Mucosa of gallbladder (tissue), 1 donor: Measurements from ENCODE around the gene YIPF7. TPM values are rescaled to one million over a fixed set of nuclear protein-coding genes. Genes with fewer than 3 reads are reported as not detected.

Experiments used
- DNase-seq: peaks from one replicate; pipeline ENCODE4 v3.0.0-alpha.2; 2020; ENCODE audit warnings: low spot score
- total RNA-seq: library from RNA; stranded (reverse); gene quantifications from one replicate; pipeline ENCODE4 v1.2.1, GENCODE V29; 2021
- donor health status: DM: no; HTN: no; CAD: no.

YIPF7 gene
- total RNA-seq: not detected

DNA sequence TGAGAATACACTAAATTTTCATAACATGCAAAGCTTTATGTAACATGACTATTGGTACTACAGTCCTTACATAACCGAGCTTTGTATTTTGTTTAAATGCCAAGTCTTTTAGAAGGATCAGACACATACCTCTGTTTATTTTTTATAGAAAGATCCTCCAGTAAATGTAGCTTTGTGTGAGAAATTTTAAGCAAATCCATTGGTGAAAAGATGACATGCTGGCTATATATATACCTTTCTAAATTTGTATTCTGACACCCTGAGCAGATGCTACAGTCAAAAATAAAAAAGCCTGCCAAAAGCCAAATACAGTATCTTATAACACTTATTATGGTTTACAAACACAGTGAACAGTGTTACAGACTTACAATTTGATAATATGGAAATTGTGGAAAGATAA, at the start of gene YIPF7:
YIPF7 (minus strand) TSS at position 201 of the 400 bp plus-strand sequence. CDS start 1,525 bp downstream, outside the sequence.
- no peak for DNase-seq

- DNase-seq: no peak
These were observed 49.6 kb upstream of the YIPF7 start for GRCh38 chr4:44701037-44701436.

GRCh38 chr4:44700427-44700826, 49.0 kb upstream of the YIPF7 start:
- DNase-seq: no peak

DNA sequence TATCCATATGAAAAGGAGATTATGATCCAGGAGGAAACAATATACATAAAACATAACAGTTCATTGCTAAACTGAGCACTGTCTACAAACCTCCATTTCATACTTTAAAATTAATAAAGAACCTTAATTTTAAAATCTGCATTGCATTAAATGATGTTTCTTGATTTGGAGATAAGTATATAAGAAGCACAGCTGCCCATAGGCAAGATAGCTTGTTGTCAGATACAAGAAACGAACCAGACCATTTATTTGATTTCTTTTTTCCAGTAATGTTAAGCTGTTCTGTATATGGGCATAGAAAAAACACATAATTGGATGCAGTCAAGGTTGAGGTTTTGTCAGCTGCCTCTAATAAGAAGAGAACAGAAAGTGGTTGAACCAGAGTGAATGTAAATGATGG, 33.2 kb upstream of the YIPF7 start:
- DNase-seq: no peak

- DNase-seq: no peak
These were observed 27.6 kb upstream of the YIPF7 start for GRCh38 chr4:44679060-44679459.

GRCh38 chr4:44678094-44679041, 26.9 kb upstream of the YIPF7 start, which contains the start of gene GUF1:
Gene GUF1, plus strand, starts transcription at chr4:44678420. Its CDS starts 203 bp downstream, at chr4:44678623.
- peak; percentile 92 for DNase-seq

GRCh38 chr4:44675366-44675765, 23.9 kb upstream of the YIPF7 start:
- DNase-seq: no peak

GRCh38 chr4:44674471-44674870, 23.0 kb upstream of the YIPF7 start:
- DNase-seq: no peak

DNA sequence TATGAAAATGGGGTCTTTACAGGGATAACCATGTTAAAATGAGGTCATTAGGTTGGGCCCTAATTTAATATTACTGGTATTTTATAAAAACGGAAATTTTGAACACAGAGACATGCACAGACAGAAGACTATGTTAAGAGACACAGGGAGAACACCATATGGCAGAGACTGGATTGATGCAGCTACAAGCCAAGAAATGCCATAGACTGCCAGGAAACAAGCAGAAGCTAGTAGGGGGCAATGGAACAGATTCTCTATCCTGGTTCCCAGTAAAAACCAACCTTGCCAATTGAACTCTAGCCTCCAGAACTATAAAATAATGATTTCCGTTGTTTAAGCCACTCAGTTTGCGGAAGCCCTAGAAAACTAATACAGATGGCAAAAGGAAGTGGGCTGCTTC, 20.2 kb upstream of the YIPF7 start:
- no peak for DNase-seq

- DNase-seq: no peak
These were observed 19.2 kb upstream of the YIPF7 start for GRCh38 chr4:44670506-44671199.

- no peak for DNase-seq
These were observed 17.1 kb upstream of the YIPF7 start for GRCh38 chr4:44668526-44668925.

GRCh38 chr4:44663539-44664263, 12.3 kb upstream of the YIPF7 start:
- no peak for DNase-seq

DNA sequence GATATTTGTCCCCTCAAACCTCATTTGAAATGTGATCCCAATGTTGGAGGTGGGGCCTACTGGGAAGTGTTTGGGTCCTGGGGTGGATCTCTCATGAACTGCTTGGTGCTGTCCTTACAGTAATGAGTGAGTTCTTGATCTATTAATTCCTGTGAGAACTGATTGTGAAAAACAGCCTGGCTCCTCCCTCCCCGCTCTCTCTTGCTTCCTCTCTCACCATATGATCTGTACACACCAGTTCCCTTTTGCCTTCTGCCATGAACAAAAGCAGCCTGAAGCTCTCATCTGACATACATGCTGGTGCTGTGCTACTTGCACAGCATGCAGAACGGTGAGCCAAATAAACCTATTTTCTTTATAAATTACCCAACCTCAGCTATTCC, 11.2 kb upstream of the YIPF7 start:
- DNase-seq: no peak

- DNase-seq: no peak
These were observed 10.7 kb upstream of the YIPF7 start for GRCh38 chr4:44661940-44662622.

DNA sequence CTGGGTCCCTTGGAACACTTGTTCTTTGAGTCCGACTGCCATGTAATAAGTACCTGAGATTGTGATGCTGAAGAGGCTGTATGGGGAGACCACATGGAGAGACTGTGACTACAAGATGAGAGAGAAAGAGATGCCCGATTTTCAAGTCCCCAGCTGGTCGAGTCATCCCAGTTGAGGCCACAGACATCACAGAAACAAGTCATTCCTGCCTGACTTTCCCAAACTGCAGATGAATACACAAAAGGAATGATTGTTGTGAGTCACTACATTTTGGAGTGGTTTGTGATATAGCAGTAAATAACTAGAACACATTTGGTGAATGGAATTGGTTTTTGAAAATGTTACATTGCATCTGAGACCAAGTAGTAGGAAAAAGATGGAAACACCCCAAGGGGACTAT, 9.0 kb upstream of the YIPF7 start:
- no peak for DNase-seq

GRCh38 chr4:44652002-44652401, 577 bp upstream of the YIPF7 start:
- no peak for DNase-seq

- DNase-seq: no peak
These were observed 5.3 kb downstream of the YIPF7 start for GRCh38 chr4:44646151-44646550.

- no peak for DNase-seq
These were observed 13.3 kb downstream of the YIPF7 start for GRCh38 chr4:44638091-44638490.

DNA sequence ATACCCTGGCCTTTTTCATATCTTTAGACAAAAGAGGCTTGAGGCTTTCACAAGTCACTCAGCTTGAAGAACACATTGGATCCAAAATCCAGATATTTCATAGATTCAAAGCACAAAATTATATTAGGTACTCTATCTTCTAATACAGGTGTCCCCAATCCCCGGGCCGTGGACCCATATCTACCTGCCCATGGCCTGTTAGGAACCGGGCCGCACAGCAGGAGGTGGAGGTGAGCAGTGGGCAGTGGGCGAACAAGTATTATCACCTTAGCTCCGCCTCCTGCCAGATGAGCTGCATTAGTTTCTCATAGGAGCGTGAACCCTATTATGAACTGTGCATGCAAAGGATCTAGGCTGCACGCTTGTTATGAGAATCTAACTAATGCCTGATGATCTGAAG, 18.7 kb downstream of the YIPF7 start:
- no peak for DNase-seq

DNA sequence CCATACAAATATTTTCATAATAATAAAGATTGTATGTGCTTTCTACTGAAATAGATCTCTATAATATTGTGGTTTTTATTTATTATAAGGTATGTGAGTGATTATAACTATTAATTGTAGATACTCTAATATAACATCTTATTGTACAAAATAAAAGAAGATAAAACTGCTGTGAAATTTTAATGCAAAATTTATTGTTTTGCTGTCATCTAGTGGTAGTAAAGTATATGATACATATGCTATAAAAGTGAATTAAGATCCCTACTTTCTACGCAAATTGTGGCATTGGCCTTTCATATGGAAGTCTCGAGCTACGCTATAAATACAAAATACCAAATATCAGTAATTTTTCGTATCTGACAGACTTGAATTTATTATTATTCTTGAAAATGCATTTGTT, 19.3 kb downstream of the YIPF7 start:
- no peak for DNase-seq

GRCh38 chr4:44629280-44629866, 22.1 kb downstream of the YIPF7 start:
- peak; percentile 30 for DNase-seq
